NCI-H1694 treated with DMSO at 0.1 percent for 48 hours (cell line): ENCODE results near the gene DDRGK1.
"Not testable (repeated sequence)": the region's sequence is repeated elsewhere in the genome, so short reads cannot be mapped to it uniquely, and the experiment has no call there.

Experiments used
- DNase-seq: peaks from one replicate; lab custom pipeline; 2025; lab: John Stamatoyannopoulos, UW

DDRGK1 gene

DNA sequence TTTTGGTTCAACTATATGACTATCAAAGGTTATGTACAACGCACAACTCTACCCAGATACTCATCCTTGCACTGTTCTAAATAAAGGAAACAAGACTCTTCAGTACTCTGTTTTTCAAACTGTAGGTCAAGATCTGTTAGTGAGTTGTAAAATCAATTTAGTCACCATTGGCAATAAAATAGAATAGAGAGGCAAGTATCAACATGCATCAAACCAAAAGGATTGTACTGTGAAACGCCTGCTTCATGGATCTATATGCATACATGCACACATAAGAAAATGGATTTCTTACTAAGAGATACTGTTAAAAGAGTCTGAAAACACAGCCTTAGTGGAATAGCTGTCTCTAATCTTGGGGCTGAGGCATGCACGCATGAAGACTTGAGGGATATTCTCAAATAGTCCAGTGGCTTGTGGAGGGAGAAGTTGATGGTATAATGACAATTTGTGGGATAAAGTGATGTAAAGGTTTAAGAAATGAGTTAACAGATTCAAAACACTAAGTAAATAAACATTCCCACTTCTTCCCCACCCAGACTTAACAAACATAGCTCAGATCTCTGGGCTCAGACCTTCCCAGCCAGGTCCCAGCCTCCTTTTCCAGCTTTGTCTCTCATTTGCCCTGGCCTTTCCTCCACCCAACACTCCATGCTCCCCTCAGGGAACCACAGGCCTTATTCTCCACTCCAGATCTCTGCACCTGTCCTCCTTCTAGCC is 20.4 kb downstream of the DDRGK1 start:
- no peak for DNase-seq

- DNase-seq = not testable (repeated sequence)
Observed at GRCh38 chr20:3182429-3182828, 22.1 kb downstream of the DDRGK1 start.

DNA sequence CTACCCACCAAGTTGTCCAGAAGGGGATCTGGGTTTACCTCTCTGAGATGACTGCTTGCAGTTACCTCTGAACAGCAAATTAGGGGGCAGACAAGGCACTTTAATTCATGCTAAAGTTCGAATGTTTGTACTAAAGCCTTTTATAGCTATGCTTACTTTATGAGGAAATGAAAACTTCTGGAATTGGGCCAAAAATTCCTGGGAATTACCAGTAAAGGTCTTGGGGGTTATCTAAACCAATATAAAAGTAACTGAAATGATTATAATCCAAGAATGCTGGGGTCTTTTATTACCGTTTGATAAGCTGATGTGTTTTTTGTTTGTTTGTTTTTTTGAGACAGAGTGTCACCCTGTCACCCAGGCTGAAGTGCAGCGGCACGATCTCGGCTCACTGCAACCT is 23.2 kb downstream of the DDRGK1 start:
- no peak for DNase-seq

DNA sequence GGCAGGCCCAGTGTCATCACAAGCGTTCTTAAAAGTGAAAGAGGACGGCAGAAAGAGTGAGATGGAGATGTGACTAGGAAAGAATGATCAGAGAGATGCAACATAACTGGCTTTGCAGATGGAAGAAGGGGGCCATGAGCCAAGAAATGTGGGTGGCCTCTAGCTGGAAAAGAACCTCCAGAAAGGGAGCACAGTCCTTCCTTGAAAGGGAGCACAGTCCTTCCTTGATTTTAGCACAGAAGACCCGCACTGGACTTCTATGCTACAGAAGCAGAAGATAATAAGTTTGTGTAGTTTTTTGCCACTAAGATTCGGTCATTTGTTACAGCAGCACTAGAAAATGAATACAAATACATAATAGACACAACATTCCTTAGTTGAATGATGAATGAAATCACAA is 24.2 kb downstream of the DDRGK1 start:
- no peak for DNase-seq

GRCh38 chr20:3177746-3178485 is 26.6 kb downstream of the DDRGK1 start:
- no peak for DNase-seq

DNA sequence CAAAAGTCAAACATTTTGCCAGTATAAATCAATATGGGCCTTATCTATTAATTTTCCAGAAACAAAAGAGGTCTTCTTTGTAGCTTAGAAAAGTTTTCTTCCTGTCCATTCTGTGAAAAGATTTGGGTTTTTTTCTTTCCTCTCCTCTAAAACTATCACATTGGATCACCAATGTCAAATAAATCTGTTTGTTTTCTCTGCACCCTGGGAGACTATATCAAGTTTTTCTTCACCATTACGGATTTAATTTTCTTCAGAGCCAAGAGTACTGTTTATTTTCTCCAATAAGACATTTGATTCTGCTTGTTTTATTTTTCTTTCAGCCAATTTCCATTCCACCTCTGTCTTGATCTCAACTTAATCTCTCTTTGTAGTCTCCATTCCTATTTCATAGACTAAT is 29.2 kb downstream of the DDRGK1 start:
- no peak for DNase-seq

DNA sequence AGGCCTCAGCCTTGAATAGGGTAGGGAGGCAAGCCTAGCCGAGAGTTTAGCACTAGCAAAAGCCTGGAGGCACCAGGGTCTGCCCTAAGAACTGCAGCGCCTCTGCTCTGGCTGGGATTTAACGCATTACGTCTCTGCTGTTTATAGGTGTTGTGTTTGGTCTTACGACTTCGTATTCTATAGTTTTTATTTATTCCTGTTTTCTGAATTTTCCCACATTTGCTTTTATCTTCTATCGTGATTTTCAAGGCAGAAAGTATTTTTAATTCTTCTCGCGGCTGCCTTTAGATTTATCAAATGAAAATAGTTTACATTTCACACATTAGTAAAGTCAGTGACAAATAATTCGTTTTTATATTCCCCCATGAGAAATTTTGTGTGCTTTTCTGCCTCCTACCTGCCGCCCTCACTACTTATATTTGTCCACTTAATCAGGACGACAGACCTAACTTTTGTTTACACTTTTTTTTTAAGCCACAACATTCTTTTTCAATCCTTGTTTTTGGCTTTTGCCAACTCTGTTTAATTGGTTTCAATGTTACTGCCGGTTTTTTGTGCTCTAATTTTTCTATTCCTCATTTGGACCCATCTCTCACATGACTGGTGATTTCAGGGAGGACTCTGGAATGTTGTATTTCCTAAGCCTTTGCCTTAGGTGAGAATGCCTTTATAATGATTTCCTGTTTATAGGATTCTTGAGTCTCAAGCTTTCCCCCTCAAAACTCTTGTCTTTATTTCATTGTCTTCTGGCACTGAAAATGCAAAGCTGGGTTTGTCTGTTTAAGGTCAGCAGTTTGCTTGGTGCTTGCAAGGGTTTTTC is 29.8 kb downstream of the DDRGK1 start:
- DNase-seq = no peak

GRCh38 chr20:3173610-3174441 is 30.7 kb downstream of the DDRGK1 start:
- DNase-seq = peak; percentile 73

DNA sequence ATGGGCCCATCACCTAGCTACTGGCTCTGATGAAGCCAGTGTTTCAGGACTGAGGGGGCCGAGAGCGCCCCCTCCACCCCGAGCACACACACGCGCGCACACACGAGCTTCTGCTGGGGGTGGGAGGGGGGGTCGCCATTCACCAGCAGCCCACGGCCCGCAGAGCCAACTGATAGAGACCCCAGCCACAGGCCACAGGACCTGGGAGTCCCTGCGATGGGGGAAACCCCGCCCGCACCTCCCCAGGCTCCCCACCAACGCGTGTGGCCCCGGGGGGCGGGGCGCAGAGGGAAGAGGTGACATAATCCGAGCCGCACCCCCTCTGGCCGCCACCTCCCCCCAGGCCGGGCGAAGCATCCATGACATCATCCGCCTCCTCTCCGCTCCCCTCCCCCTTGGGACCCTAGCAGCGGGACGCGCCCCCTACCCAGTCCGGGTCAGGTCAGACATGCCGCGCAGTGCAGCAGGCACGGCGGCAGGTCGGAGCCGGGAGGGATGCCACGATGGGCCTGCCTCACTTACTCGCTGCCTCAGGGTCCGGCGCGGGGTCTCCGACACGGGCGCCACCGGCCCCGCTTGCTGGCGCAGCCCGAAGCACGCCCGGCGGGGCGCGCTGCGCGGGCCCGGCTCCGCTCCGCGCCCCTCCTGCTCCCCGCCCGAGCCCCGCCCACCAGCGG is 31.4 kb downstream of the DDRGK1 start, which contains the start of gene LZTS3:
LZTS3 (minus strand) TSS at position 617 of the 677 bp plus-strand sequence. CDS start 6,386 bp downstream, outside the sequence.
- peak; percentile 66 for DNase-seq

DNA sequence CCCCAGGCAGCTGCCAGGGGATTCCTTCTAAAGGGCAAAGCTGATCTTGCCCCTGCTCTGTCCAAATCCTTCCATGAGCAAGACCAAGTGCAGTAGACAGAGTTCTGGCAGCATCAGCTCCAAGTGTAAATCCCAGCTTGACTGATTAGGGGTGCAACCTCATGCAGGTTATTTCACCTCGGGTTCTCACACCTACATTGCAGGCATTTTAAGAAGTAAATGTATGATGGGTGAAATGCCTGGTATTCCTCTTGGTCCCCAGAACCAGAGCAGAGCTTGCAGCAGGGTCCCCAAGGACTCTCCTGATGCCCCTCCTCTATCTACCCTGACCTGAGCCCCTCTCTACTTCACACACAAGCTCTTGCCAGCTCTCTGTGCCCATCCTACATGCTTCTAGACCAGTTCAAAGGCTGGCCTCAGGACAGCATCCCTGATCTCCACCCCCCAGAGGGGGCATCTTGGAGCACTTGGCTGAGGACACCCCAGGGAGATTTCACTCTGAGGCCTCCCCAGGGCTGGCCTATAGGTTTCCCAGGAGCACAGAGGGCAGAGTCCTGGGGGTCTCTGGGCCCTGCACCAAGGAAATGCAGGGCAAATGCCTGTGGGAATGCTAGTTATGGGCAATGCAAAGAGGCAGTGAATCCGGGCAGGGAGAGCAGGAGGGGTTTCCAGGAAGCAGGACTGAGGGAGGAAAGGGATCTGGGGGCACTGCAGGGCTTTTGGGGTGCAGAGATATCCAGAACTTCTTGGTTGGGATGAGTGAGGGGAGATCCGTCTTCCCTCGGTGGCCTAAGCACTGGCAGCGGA is 32.2 kb downstream of the DDRGK1 start:
- no peak for DNase-seq

- no peak for DNase-seq
Observed at GRCh38 chr20:3171391-3172125, 32.9 kb downstream of the DDRGK1 start.

GRCh38 chr20:3168829-3169590 is 35.5 kb downstream of the DDRGK1 start:
- DNase-seq = no peak

DNA sequence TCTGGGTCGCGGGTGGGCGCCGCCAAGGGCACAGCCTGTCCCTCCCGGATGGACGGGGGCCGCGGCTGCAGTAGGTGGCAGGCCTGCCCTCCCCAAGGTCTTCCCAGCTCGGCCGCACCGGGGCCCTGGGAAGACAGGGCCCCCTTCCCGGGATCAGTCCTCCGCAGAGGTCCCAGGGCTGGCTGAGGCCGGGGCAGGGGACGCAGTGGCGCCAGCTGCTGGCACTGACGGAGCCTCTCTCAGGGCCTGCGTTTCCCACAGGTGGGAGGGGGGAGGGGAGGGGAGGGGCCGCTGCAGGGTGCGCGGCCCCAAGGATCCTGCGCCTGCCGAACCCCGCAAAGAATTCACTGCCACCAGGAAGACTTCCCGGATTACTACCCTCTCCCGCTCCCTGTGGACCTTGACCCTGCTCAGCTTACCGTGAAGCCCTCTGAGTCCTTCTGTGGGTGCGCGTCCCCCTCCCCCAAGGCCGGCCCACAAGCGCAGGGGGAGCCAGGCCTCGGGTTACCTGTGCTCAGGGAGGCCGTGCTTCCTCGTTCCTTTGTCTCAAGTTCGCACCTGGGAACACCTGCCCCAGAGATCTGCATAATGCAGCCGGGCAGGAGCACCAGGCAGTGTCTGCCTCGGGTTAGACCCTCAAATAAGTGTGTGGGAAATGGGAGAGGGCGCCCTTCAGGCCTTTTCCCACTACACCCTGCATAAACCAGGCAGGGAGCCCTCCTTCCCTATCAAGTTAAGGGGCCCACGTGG is 36.2 kb downstream of the DDRGK1 start:
- no peak for DNase-seq

DNA sequence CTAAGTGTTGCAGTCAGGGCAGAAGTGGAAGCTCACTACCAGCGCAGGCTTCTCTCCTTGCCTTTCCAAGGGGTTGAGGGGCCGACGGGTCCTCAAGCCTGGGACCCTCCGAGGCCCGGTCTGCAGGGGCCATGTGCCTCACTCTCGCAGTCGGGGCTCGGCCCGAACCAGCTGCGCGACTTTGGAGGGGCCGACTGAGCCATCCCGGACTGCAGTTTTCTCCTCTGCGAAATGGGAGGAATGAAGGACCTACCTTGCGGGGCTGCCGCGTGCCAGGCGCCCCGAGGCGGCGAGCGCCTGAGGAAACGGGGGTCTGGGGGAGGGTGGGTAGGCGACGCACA is 36.8 kb downstream of the DDRGK1 start:
- no peak for DNase-seq

DNA sequence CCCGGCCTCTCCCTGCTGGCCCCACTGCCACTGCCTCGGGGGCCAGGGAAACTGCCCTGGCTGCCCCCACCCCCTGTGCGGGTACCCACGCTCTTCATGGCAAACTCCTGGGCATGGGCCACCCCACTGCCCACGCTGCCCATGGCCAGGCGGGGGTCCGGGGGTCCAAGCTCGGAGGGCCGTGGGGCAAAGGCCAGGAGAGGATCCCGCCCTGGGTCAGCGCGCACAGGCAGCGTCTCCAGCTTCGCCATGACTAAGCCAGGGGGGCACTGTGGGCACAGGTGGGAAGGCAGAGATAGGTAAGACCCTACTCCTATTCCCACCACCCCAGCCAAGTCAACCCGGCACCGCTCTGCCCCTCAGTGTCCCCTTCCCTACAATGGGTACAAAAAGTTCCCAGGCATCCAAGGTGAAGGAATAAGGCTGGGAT is 37.6 kb downstream of the DDRGK1 start:
- no peak for DNase-seq

- DNase-seq = no peak
Observed at GRCh38 chr20:3166338-3166912, 38.1 kb downstream of the DDRGK1 start.

DNA sequence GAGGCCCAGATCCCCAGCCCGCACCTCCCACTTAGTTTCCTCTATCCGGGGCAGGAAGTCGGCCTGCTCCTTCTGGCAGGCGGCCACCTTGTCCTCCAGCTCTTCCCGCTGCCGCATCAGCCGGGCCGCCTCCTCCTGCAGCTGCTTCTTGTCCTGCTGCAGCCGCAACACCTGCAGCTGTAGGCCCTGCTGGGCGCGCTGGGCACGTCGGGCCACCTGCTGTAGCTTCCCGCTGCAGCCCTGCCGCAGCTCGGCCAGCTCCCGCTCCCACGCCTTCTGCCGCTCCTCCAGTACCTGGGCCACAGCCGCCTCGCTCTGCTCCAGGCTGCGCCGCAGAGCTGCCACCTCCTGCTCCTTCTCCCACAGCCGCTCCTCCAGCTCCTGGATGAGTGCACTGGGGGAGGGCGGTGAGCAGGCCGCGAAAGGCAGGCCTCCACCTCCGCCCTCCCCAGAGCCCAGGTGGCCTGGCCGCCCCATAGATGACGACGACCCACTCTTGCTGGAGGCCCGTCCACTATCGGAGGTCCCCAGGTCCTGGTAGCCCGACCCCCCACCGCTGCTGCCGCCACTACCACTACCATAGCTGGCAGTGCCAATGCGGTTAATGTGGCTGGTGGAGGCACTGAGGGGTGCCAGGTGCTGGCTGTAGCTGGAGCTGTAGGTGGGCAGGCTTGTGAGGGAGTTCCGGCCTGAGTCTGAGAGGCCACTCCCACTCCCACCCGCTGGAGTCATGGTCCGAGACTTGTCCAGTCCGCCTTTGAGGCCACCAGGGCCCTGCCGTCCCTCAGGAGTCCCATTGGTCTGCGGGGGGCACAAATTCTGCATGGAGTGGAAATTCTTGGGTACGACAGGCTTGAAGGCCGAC is 38.8 kb downstream of the DDRGK1 start:
- peak; percentile 25 for DNase-seq
